Activated T-cell treated with anti-CD3 and anti-CD28 coated beads for 4 hours (primary cell): Measurements from ENCODE around the gene TSPAN31.

ENCODE experiments used
- DNase-seq: peaks from one replicate; pipeline ENCODE4 v3.0.0-alpha.2; 2020

TSPAN31 gene

GRCh38 chr12:57754411-57755193, 9.8 kb downstream of the TSPAN31 start, which contains the start of gene MARCHF9:
TSS of gene MARCHF9 (plus strand) at chr12:57755103. CDS start at chr12:57755529, 426 bp downstream.
- DNase-seq, result peak; percentile 83

GRCh38 chr12:57755194-57755453, 10.3 kb downstream of the TSPAN31 start:
- DNase-seq, result no peak

GRCh38 chr12:57755454-57756372, 10.9 kb downstream of the TSPAN31 start:
- DNase-seq, result no peak

- DNase-seq, result peak; percentile 64
Measured at GRCh38 chr12:57756406-57757341, 11.8 kb downstream of the TSPAN31 start.

GRCh38 chr12:57757771-57758170, 12.9 kb downstream of the TSPAN31 start:
- no peak for DNase-seq

GRCh38 chr12:57758552-57759359, 13.9 kb downstream of the TSPAN31 start:
- no peak for DNase-seq

GRCh38 chr12:57759360-57759980, 14.6 kb downstream of the TSPAN31 start:
- DNase-seq, result no peak

- DNase-seq, result no peak
Measured at GRCh38 chr12:57760347-57760982, 15.6 kb downstream of the TSPAN31 start.

GRCh38 chr12:57761391-57761998, 16.7 kb downstream of the TSPAN31 start:
- no peak for DNase-seq

- no peak for DNase-seq
Measured at GRCh38 chr12:57762463-57762862, 17.6 kb downstream of the TSPAN31 start.

- DNase-seq, result no peak
Measured at GRCh38 chr12:57763881-57764661, 19.2 kb downstream of the TSPAN31 start.

GRCh38 chr12:57764662-57765002, 19.8 kb downstream of the TSPAN31 start:
- DNase-seq, result no peak

GRCh38 chr12:57765003-57765697, 20.3 kb downstream of the TSPAN31 start:
- no peak for DNase-seq

- DNase-seq, result no peak
Measured at GRCh38 chr12:57765698-57766463, 21.0 kb downstream of the TSPAN31 start.

- DNase-seq, result no peak
Measured at GRCh38 chr12:57766464-57767304, 21.8 kb downstream of the TSPAN31 start, which contains the start of gene CYP27B1. TSS of gene CYP27B1 (minus strand) at chr12:57767078. CDS start at chr12:57767041, 37 bp downstream.

GRCh38 chr12:57767305-57767698, 22.5 kb downstream of the TSPAN31 start:
- DNase-seq, result no peak

- DNase-seq, result no peak
Measured at GRCh38 chr12:57767876-57768275, 23.0 kb downstream of the TSPAN31 start.
